H1 (cell line): ENCODE results near the gene ADCY2. TPM values are rescaled to one million over a fixed set of nuclear protein-coding genes. Genes with fewer than 3 reads are reported as not detected.

Experiments used
- JUN ChIP-seq: IDR thresholded peaks from 2 replicates; pipeline ENCODE4 v1.6.1; 2011; ENCODE audit warnings: low read depth, mild to moderate bottlenecking, improper control_type of control experiment, low read length
- SAP30 ChIP-seq: fragments of 300-600 bp; sonication (generic); IDR thresholded peaks from 2 replicates; pipeline ENCODE4 v1.7.1; 2012; ENCODE audit warnings: low read length, moderate library complexity, mild to moderate bottlenecking, inconsistent platforms; ENCODE audit not compliant: insufficient read depth, insufficient replicate concordance
- SP1 ChIP-seq: IDR thresholded peaks from 2 replicates; pipeline ENCODE4 v1.6.1; 2011; ENCODE audit warnings: low read depth, low read length
- SP4 ChIP-seq: IDR thresholded peaks from 2 replicates; pipeline ENCODE4 v1.6.1; 2012; ENCODE audit warnings: low read length, inconsistent platforms
- polyA plus RNA-seq, 7 experiments: library from polyadenylated mRNA; depleted of rRNA in 3 of 7; stranded (reverse) in 5 of 7; unstranded in 2 of 7; fragments of >200 nt in 5 of 7; fragments of 200-250 nt in 2 of 7; gene quantifications; 1 replicate in 5 of 7; 2 replicates in 1 of 7; 4 replicates in 1 of 7; pipeline versions ENCODE4 v1.2.1 to v1.2.3, GENCODE V29; 2011 to 2013; ENCODE audit warnings: missing spikeins in 2 of 7, mixed read lengths in 2 of 7
- total RNA-seq: library from RNA; stranded (reverse); fragmentation: NEBNext Ultra II Directional; extraction: Animal tissue kit (Norgen Biotek cat#: 25700); gene quantifications from 2 replicates; pipeline ENCODE4 v1.2.1, GENCODE V29; 2021
- TF ChIP-seq, protein P1 (sequence below): fragments of 300-600 bp; sonication (generic); IDR thresholded peaks from 2 replicates; pipeline ENCODE4 v1.7.1; 2012; ENCODE audit warnings: low read length, moderate library complexity, mild to moderate bottlenecking, inconsistent platforms; ENCODE audit not compliant: insufficient replicate concordance
- TF ChIP-seq, protein P2 (sequence below): IDR thresholded peaks from 2 replicates; pipeline ENCODE4 v1.6.1; 2012; ENCODE audit warnings: inconsistent platforms

The ADCY2 gene
- total and polyA plus RNA-seq, 2 of the 8 experiments (the other 6 are each of a cell fraction or from before 2014, with no cell fraction given): 35.8 to 122 TPM

DNA sequence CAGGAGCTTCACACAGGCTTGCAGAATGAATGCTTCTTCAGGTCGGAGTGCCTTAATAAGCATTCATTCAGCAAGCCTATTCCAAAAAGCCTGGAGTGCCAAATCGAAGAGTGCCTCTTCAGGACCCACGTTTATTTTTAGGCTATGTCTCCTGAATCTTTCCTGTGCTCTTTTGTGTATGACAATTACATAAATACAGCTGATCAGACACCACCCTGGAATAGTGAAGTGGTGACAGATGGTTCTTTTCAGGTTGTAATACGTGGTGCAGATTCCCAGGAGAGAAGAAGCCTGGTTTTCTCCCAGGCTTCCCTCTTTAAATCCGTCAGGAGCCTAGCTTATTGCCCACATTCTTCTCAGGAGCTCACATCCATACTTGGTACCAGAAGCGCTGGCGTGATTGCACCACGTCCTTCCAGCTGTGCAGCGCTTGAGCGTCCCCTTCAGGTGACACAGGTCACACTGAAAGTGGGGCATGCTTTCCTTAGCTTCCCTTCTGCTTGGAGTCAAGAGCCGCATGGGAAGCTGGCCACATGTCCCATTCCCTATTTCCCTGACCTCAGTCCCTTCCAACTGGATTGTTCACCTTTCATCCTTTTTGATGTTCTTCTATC, 123.1 kb downstream of the ADCY2 start (continued):
- TF ChIP-seq, protein P1, sequence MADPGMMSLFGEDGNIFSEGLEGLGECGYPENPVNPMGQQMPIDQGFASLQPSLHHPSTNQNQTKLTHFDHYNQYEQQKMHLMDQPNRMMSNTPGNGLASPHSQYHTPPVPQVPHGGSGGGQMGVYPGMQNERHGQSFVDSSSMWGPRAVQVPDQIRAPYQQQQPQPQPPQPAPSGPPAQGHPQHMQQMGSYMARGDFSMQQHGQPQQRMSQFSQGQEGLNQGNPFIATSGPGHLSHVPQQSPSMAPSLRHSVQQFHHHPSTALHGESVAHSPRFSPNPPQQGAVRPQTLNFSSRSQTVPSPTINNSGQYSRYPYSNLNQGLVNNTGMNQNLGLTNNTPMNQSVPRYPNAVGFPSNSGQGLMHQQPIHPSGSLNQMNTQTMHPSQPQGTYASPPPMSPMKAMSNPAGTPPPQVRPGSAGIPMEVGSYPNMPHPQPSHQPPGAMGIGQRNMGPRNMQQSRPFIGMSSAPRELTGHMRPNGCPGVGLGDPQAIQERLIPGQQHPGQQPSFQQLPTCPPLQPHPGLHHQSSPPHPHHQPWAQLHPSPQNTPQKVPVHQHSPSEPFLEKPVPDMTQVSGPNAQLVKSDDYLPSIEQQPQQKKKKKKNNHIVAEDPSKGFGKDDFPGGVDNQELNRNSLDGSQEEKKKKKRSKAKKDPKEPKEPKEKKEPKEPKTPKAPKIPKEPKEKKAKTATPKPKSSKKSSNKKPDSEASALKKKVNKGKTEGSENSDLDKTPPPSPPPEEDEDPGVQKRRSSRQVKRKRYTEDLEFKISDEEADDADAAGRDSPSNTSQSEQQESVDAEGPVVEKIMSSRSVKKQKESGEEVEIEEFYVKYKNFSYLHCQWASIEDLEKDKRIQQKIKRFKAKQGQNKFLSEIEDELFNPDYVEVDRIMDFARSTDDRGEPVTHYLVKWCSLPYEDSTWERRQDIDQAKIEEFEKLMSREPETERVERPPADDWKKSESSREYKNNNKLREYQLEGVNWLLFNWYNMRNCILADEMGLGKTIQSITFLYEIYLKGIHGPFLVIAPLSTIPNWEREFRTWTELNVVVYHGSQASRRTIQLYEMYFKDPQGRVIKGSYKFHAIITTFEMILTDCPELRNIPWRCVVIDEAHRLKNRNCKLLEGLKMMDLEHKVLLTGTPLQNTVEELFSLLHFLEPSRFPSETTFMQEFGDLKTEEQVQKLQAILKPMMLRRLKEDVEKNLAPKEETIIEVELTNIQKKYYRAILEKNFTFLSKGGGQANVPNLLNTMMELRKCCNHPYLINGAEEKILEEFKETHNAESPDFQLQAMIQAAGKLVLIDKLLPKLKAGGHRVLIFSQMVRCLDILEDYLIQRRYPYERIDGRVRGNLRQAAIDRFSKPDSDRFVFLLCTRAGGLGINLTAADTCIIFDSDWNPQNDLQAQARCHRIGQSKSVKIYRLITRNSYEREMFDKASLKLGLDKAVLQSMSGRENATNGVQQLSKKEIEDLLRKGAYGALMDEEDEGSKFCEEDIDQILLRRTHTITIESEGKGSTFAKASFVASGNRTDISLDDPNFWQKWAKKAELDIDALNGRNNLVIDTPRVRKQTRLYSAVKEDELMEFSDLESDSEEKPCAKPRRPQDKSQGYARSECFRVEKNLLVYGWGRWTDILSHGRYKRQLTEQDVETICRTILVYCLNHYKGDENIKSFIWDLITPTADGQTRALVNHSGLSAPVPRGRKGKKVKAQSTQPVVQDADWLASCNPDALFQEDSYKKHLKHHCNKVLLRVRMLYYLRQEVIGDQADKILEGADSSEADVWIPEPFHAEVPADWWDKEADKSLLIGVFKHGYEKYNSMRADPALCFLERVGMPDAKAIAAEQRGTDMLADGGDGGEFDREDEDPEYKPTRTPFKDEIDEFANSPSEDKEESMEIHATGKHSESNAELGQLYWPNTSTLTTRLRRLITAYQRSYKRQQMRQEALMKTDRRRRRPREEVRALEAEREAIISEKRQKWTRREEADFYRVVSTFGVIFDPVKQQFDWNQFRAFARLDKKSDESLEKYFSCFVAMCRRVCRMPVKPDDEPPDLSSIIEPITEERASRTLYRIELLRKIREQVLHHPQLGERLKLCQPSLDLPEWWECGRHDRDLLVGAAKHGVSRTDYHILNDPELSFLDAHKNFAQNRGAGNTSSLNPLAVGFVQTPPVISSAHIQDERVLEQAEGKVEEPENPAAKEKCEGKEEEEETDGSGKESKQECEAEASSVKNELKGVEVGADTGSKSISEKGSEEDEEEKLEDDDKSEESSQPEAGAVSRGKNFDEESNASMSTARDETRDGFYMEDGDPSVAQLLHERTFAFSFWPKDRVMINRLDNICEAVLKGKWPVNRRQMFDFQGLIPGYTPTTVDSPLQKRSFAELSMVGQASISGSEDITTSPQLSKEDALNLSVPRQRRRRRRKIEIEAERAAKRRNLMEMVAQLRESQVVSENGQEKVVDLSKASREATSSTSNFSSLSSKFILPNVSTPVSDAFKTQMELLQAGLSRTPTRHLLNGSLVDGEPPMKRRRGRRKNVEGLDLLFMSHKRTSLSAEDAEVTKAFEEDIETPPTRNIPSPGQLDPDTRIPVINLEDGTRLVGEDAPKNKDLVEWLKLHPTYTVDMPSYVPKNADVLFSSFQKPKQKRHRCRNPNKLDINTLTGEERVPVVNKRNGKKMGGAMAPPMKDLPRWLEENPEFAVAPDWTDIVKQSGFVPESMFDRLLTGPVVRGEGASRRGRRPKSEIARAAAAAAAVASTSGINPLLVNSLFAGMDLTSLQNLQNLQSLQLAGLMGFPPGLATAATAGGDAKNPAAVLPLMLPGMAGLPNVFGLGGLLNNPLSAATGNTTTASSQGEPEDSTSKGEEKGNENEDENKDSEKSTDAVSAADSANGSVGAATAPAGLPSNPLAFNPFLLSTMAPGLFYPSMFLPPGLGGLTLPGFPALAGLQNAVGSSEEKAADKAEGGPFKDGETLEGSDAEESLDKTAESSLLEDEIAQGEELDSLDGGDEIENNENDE: no peak
- TF ChIP-seq SAP30 (no peak), JUN (no peak), SP4 (no peak), SP1 (no peak)
- TF ChIP-seq, protein P2, sequence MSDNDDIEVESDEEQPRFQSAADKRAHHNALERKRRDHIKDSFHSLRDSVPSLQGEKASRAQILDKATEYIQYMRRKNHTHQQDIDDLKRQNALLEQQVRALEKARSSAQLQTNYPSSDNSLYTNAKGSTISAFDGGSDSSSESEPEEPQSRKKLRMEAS: peak; percentile 80
